ENCODE data around the gene PPP6C. TPM values are rescaled to one million over a fixed set of nuclear protein-coding genes. Genes with fewer than 3 reads are reported as not detected.
A peak's percentile ranks its signal among the peaks of the same experiment; 100 is the strongest.
"Not testable (repeated sequence)": the region's sequence is repeated elsewhere in the genome, so short reads cannot be mapped to it uniquely, and the experiment has no call there.

Gene PPP6C
- total RNA-seq, 1 experiment from 2014 or later, result 40.5 TPM

- Histone ChIP-seq H3K27me3 (ENCODE audit: low read length) (no peaks in the 10 kb centered on the region), H3K4me1 (ENCODE audit: low read length) (no peaks in the 10 kb centered on the region), H3K4me3 (ENCODE audit: low read length) (no peak overlapping the region), H3K79me2 (ENCODE audit: low read length) (no peaks in the 10 kb centered on the region), H3K9me2 (replicated peaks; ENCODE audit: insufficient read depth, low read length) (no peaks in the 10 kb centered on the region), H3K36me3 (ENCODE audit: insufficient read depth, low read length) (peaks cover 15% of the 10 kb centered on the region; the same call in 1 of the 2 replicates), H3K9me3 (ENCODE audit: low read length) (no peaks in the 10 kb centered on the region), H4K20me1 (ENCODE audit: insufficient read depth, low read depth, low read length) (no peaks in the 10 kb centered on the region), H2AFZ (ENCODE audit: low read length) (no peak overlapping the region), H3K4me2 (ENCODE audit: low read depth, low read length, poor library complexity, severe bottlenecking) (no peak overlapping the region), H3K27ac (ENCODE audit: low read length) (no peak overlapping the region), H3K9ac (ENCODE audit: low read length) (no peak overlapping the region)
- DNase-seq, result no peak
Observed at GRCh38 chr9:125227761-125228160, 38.2 kb upstream of the PPP6C start.

- not testable (repeated sequence) for H2AFZ ChIP-seq (ENCODE audit: low read length); H3K4me3 ChIP-seq (ENCODE audit: low read length); DNase-seq; H3K4me1 ChIP-seq (ENCODE audit: low read length); H3K9me2 ChIP-seq (replicated peaks; ENCODE audit: insufficient read depth, low read length); H3K9me3 ChIP-seq (ENCODE audit: low read length); H3K79me2 ChIP-seq (ENCODE audit: low read length); H4K20me1 ChIP-seq (ENCODE audit: insufficient read depth, low read depth, low read length); H3K4me2 ChIP-seq (ENCODE audit: low read depth, low read length, poor library complexity, severe bottlenecking); H3K27me3 ChIP-seq (ENCODE audit: low read length); H3K27ac ChIP-seq (ENCODE audit: low read length); H3K9ac ChIP-seq (ENCODE audit: low read length)
- H3K36me3 ChIP-seq (ENCODE audit: insufficient read depth, low read length), result peaks cover 21% of the 10 kb centered on the region
Observed at GRCh38 chr9:125224858-125225257, 35.3 kb upstream of the PPP6C start.

- Histone ChIP-seq H3K9ac (ENCODE audit: low read length) (no peak overlapping the region), H3K9me2 (replicated peaks; ENCODE audit: insufficient read depth, low read length) (no peaks in the 10 kb centered on the region), H3K4me3 (ENCODE audit: low read length) (no peak overlapping the region), H3K4me1 (ENCODE audit: low read length) (no peaks in the 10 kb centered on the region), H3K27me3 (ENCODE audit: low read length) (no peaks in the 10 kb centered on the region), H3K27ac (ENCODE audit: low read length) (no peak overlapping the region), H3K9me3 (ENCODE audit: low read length) (no peaks in the 10 kb centered on the region), H2AFZ (ENCODE audit: low read length) (no peak overlapping the region), H4K20me1 (ENCODE audit: insufficient read depth, low read depth, low read length) (no peaks in the 10 kb centered on the region), H3K4me2 (ENCODE audit: low read depth, low read length, poor library complexity, severe bottlenecking) (no peak overlapping the region), H3K36me3 (ENCODE audit: insufficient read depth, low read length) (peaks cover 18% of the 10 kb centered on the region), H3K79me2 (ENCODE audit: low read length) (no peaks in the 10 kb centered on the region)
- no peak for DNase-seq
Observed at GRCh38 chr9:125218621-125219020, 29.0 kb upstream of the PPP6C start.

- no peaks in the 10 kb centered on the region for H3K9me3 ChIP-seq (ENCODE audit: low read length)
- H3K4me1 ChIP-seq (ENCODE audit: low read length), result no peaks in the 10 kb centered on the region
- no peak overlapping the region for H3K4me2 ChIP-seq (ENCODE audit: low read depth, low read length, poor library complexity, severe bottlenecking)
- no peaks in the 10 kb centered on the region for H3K9me2 ChIP-seq (replicated peaks; ENCODE audit: insufficient read depth, low read length)
- no peak overlapping the region for H3K9ac ChIP-seq (ENCODE audit: low read length)
- H2AFZ ChIP-seq (ENCODE audit: low read length), result no peak overlapping the region
- H3K36me3 ChIP-seq (ENCODE audit: insufficient read depth, low read length), result peaks cover 18% of the 10 kb centered on the region; the same call in 1 of the 2 replicates
- no peak overlapping the region for H3K27ac ChIP-seq (ENCODE audit: low read length)
- H3K79me2 ChIP-seq (ENCODE audit: low read length), result no peaks in the 10 kb centered on the region
- H3K27me3 ChIP-seq (ENCODE audit: low read length), result no peaks in the 10 kb centered on the region
- no peak overlapping the region for H3K4me3 ChIP-seq (ENCODE audit: low read length)
- DNase-seq, result no peak
- H4K20me1 ChIP-seq (ENCODE audit: insufficient read depth, low read depth, low read length), result no peaks in the 10 kb centered on the region
Observed at GRCh38 chr9:125214186-125214585, 24.6 kb upstream of the PPP6C start.

GRCh38 chr9:125204477-125204876 lies 14.9 kb upstream of the PPP6C start:
- H3K36me3 ChIP-seq (ENCODE audit: insufficient read depth, low read length), result no peaks in the 10 kb centered on the region; the same call in 1 of the 2 replicates
- no peaks in the 10 kb centered on the region for H3K27me3 ChIP-seq (ENCODE audit: low read length)
- H3K4me1 ChIP-seq (ENCODE audit: low read length), result peaks cover 10% of the 10 kb centered on the region
- H3K4me3 ChIP-seq (ENCODE audit: low read length), result no peak overlapping the region
- H3K9me3 ChIP-seq (ENCODE audit: low read length), result no peaks in the 10 kb centered on the region
- no peaks in the 10 kb centered on the region for H4K20me1 ChIP-seq (ENCODE audit: insufficient read depth, low read depth, low read length)
- peaks cover 11% of the 10 kb centered on the region for H3K79me2 ChIP-seq (ENCODE audit: low read length)
- H2AFZ ChIP-seq (ENCODE audit: low read length), result no peak overlapping the region
- no peak overlapping the region for H3K9ac ChIP-seq (ENCODE audit: low read length)
- DNase-seq, result no peak
- H3K9me2 ChIP-seq (replicated peaks; ENCODE audit: insufficient read depth, low read length), result no peaks in the 10 kb centered on the region
- H3K27ac ChIP-seq (ENCODE audit: low read length), result no peak overlapping the region
- H3K4me2 ChIP-seq (ENCODE audit: low read depth, low read length, poor library complexity, severe bottlenecking), result no peak overlapping the region

- Histone ChIP-seq H3K4me3 (ENCODE audit: low read length) (no peak overlapping the region), H3K4me1 (ENCODE audit: low read length) (peaks cover 11% of the 10 kb centered on the region), H3K79me2 (ENCODE audit: low read length) (peaks cover 11% of the 10 kb centered on the region), H3K27ac (ENCODE audit: low read length) (no peak overlapping the region), H3K9me2 (replicated peaks; ENCODE audit: insufficient read depth, low read length) (no peaks in the 10 kb centered on the region), H2AFZ (ENCODE audit: low read length) (no peak overlapping the region), H3K36me3 (ENCODE audit: insufficient read depth, low read length) (no peaks in the 10 kb centered on the region; the same call in 1 of the 2 replicates), H3K4me2 (ENCODE audit: low read depth, low read length, poor library complexity, severe bottlenecking) (no peak overlapping the region), H4K20me1 (ENCODE audit: insufficient read depth, low read depth, low read length) (no peaks in the 10 kb centered on the region), H3K9me3 (ENCODE audit: low read length) (no peaks in the 10 kb centered on the region), H3K27me3 (ENCODE audit: low read length) (no peaks in the 10 kb centered on the region), H3K9ac (ENCODE audit: low read length) (no peak overlapping the region)
- DNase-seq, result no peak
Observed at GRCh38 chr9:125202846-125203618, 13.4 kb upstream of the PPP6C start.

GRCh38 chr9:125200216-125201047 lies 10.8 kb upstream of the PPP6C start, which contains the start of gene RABEPK:
RABEPK (plus strand) TSS chr9:125200542; CDS start chr9:125203014, 2,472 bp downstream.
- peak; percentile 97 for DNase-seq
- Histone ChIP-seq H3K79me2 (ENCODE audit: low read length) (peaks cover 11% of the 10 kb centered on the region), H3K4me2 (ENCODE audit: low read depth, low read length, poor library complexity, severe bottlenecking) (peak within 1 kb of the TSS; percentile 94), H3K36me3 (ENCODE audit: insufficient read depth, low read length) (no peaks in the 10 kb centered on the region; the same call in 1 of the 2 replicates), H4K20me1 (ENCODE audit: insufficient read depth, low read depth, low read length) (no peaks in the 10 kb centered on the region), H2AFZ (ENCODE audit: low read length) (peak within 1 kb of the TSS; percentile 99), H3K4me1 (ENCODE audit: low read length) (peaks cover 12% of the 10 kb centered on the region), H3K9ac (ENCODE audit: low read length) (peak within 1 kb of the TSS; percentile 87), H3K9me3 (ENCODE audit: low read length) (no peaks in the 10 kb centered on the region), H3K4me3 (ENCODE audit: low read length) (peak within 1 kb of the TSS; percentile 83), H3K27ac (ENCODE audit: low read length) (peak within 1 kb of the TSS; percentile 52), H3K27me3 (ENCODE audit: low read length) (no peaks in the 10 kb centered on the region), H3K9me2 (replicated peaks; ENCODE audit: insufficient read depth, low read length) (no peaks in the 10 kb centered on the region)

- H3K4me3 ChIP-seq (ENCODE audit: low read length); H3K4me2 ChIP-seq (ENCODE audit: low read depth, low read length, poor library complexity, severe bottlenecking): not testable (repeated sequence)
- H2AFZ ChIP-seq (ENCODE audit: low read length), result peak overlapping the region; percentile 81; the same call in 1 of the 2 replicates
Observed at GRCh38 chr9:125195591-125195990, 6.0 kb upstream of the PPP6C start.

More at GRCh38 chr9:125195591-125195990, 6.0 kb upstream of the PPP6C start:
- not testable (repeated sequence) for H3K9ac ChIP-seq (ENCODE audit: low read length); H4K20me1 ChIP-seq (ENCODE audit: insufficient read depth, low read depth, low read length); H3K9me3 ChIP-seq (ENCODE audit: low read length); DNase-seq; H3K9me2 ChIP-seq (replicated peaks; ENCODE audit: insufficient read depth, low read length); H3K79me2 ChIP-seq (ENCODE audit: low read length); H3K27me3 ChIP-seq (ENCODE audit: low read length); H3K27ac ChIP-seq (ENCODE audit: low read length); H3K36me3 ChIP-seq (ENCODE audit: insufficient read depth, low read length)
- peaks cover 25% of the 10 kb centered on the region for H3K4me1 ChIP-seq (ENCODE audit: low read length)

All from Karpas-422 (cell line).